Chondrocyte (in vitro differentiated cells): Measurements from ENCODE around the gene NMNAT2. TPM values are rescaled to one million over a fixed set of nuclear protein-coding genes. Genes with fewer than 3 reads are reported as not detected.

Source experiments
- DNase-seq: peaks from one replicate; pipeline ENCODE4 v3.0.0; 2021; ENCODE audit warnings: mixed read lengths, low spot score
- H3K27ac Mint-ChIP-seq: one replicate; pipeline ENCODE4 v1.8.0; 2021; ENCODE audit warnings: mild to moderate bottlenecking, moderate library complexity, mixed read lengths; ENCODE audit not compliant: unreplicated experiment
- H3K27me3 Mint-ChIP-seq: 2 replicates; pipeline ENCODE4 v1.8.0; 2021; ENCODE audit warnings: low read depth, mixed read lengths
- H3K36me3 Mint-ChIP-seq: 2 replicates; pipeline ENCODE4 v1.8.0; 2021; ENCODE audit warnings: low read depth, mixed read lengths
- H3K4me1 Mint-ChIP-seq: 2 replicates; pipeline ENCODE4 v1.8.0; 2021; ENCODE audit warnings: low read depth, mild to moderate bottlenecking, mixed read lengths
- H3K4me3 Mint-ChIP-seq: one replicate; pipeline ENCODE4 v1.8.0; 2021; ENCODE audit warnings: mild to moderate bottlenecking, moderate library complexity, mixed read lengths; ENCODE audit not compliant: unreplicated experiment
- H3K9me3 Mint-ChIP-seq: 2 replicates; pipeline ENCODE4 v1.8.0; 2021; ENCODE audit warnings: low read depth, mixed read lengths
- CTCF ChIP-seq: fragments of 200-600 bp; sonication (generic); IDR thresholded peaks from 2 replicates; pipeline ENCODE4 v1.5.0; 2021; ENCODE audit warnings: antibody characterized with exemption, mild to moderate bottlenecking, moderate library complexity
- total RNA-seq: library from RNA; stranded (reverse); gene quantifications from 3 replicates; pipeline ENCODE4 v1.2.1, GENCODE V29; 2021

The NMNAT2 gene
- total RNA-seq, 1 donor from 2014 or later, result 5.5 TPM

GRCh38 chr1:183267646-183268431 is 150.3 kb downstream of the NMNAT2 start:
- H3K4me3 Mint-ChIP-seq, result no peak overlapping the region
- H3K4me1 Mint-ChIP-seq, result peaks cover 35% of the 10 kb centered on the region
- DNase-seq, result no peak
- H3K27ac Mint-ChIP-seq, result peak overlapping the region; percentile 78
- no peaks in the 10 kb centered on the region for H3K27me3 Mint-ChIP-seq
- H3K36me3 Mint-ChIP-seq, result no peaks in the 10 kb centered on the region
- TF ChIP-seq CTCF, result no peak
- no peaks in the 10 kb centered on the region for H3K9me3 Mint-ChIP-seq

GRCh38 chr1:183263886-183264602 is 154.1 kb downstream of the NMNAT2 start:
- no peaks in the 10 kb centered on the region for H3K36me3 Mint-ChIP-seq
- no peak for DNase-seq
- TF ChIP-seq CTCF, result no peak
- no peak overlapping the region for H3K4me3 Mint-ChIP-seq
- no peaks in the 10 kb centered on the region for H3K9me3 Mint-ChIP-seq
- no peaks in the 10 kb centered on the region for H3K27me3 Mint-ChIP-seq
- no peak overlapping the region for H3K27ac Mint-ChIP-seq
- H3K4me1 Mint-ChIP-seq, result peaks cover 9% of the 10 kb centered on the region

GRCh38 chr1:183262628-183263200 is 155.5 kb downstream of the NMNAT2 start:
- H3K4me1 Mint-ChIP-seq, result peaks cover under 1% of the 10 kb centered on the region
- no peak for DNase-seq
- H3K27me3 Mint-ChIP-seq, result no peaks in the 10 kb centered on the region
- no peaks in the 10 kb centered on the region for H3K9me3 Mint-ChIP-seq
- no peak overlapping the region for H3K4me3 Mint-ChIP-seq
- TF ChIP-seq CTCF, result no peak
- H3K27ac Mint-ChIP-seq, result no peak overlapping the region
- no peaks in the 10 kb centered on the region for H3K36me3 Mint-ChIP-seq

- Mint-ChIP-seq H3K27me3 (no peaks in the 10 kb centered on the region), H3K4me1 (no peaks in the 10 kb centered on the region), H3K36me3 (no peaks in the 10 kb centered on the region), H3K9me3 (peaks cover 4% of the 10 kb centered on the region), H3K4me3 (no peak overlapping the region), H3K27ac (no peak overlapping the region)
- no peak for DNase-seq
- TF ChIP-seq CTCF, result no peak
These were observed 158.3 kb downstream of the NMNAT2 start for GRCh38 chr1:183259924-183260323.

- DNase-seq, result no peak
- Mint-ChIP-seq H3K9me3 (peaks cover 13% of the 10 kb centered on the region), H3K36me3 (peaks cover 4% of the 10 kb centered on the region), H3K4me1 (no peaks in the 10 kb centered on the region), H3K27ac (no peak overlapping the region), H3K27me3 (no peaks in the 10 kb centered on the region), H3K4me3 (no peak overlapping the region)
- TF ChIP-seq CTCF, result no peak
These were observed 163.1 kb downstream of the NMNAT2 start for GRCh38 chr1:183255073-183255472.
